Kidney tubule cell (primary cell): ENCODE data around the gene HSD17B13.

ENCODE experiments used
- DNase-seq: peaks from one replicate; pipeline ENCODE4 v3.0.0-alpha.2; 2018; ENCODE audit warnings: low spot score

The HSD17B13 gene

GRCh38 chr4:87262886-87263285 is 59.8 kb downstream of the HSD17B13 start:
- DNase-seq, result no peak

GRCh38 chr4:87260477-87260876 is 62.2 kb downstream of the HSD17B13 start:
- peak; percentile 48 for DNase-seq

DNA sequence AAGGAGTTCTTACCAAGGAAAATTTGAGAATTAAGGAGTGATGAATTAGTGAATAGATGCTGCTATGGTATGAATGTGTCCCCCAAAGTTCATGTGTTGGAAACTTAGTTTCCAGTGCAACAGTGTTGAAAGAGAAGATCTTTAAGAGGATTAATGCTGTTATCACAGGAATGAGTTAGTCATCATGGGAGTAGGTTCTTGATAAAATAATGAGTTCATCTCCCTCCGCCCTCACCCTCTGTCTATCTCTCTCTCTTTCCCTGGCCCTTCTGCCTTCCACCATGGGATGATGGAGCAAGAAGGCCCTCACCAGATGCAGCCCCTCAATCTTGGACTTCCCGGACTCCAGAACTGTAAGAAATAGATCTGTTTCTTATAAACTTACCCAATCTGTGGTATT is 64.0 kb downstream of the HSD17B13 start:
- DNase-seq, result no peak

DNA sequence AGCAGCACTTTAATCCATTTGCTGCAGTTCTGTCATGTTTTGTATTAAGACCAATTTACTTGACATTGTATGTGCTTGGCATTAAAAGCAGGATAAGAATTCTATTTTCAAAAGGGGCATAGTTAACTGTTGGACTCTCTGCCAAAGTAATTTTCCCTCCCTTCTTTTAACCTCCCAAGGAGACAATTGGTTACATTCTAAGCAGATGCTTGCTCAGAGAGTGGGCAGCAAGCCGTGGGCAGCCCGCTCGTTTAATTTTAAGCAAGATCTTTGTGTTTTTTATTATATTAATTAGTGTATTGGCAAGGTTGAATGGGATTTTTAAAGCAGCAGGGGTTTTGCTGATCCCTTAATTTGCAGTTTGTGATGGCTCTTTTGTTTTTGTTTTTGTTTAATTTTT is 65.2 kb downstream of the HSD17B13 start:
- no peak for DNase-seq

- DNase-seq, result no peak
Measured at GRCh38 chr4:87255755-87256154, 66.9 kb downstream of the HSD17B13 start.
